ENCODE data around the gene IL17REL. TPM values are rescaled to one million over a fixed set of nuclear protein-coding genes. Genes with fewer than 3 reads are reported as not detected.
"Not testable (repeated sequence)": the region's sequence is repeated elsewhere in the genome, so short reads cannot be mapped to it uniquely, and the experiment has no call there.

Gene IL17REL
- total RNA-seq, 1 donor from 2014 or later = not detected

- no peak for DNase-seq (ENCODE audit: low read depth)
Observed at GRCh38 chr22:49948116-49948957, 64.2 kb downstream of the IL17REL start.

- DNase-seq (ENCODE audit: low read depth) = no peak
Observed at GRCh38 chr22:49947296-49947622, 65.3 kb downstream of the IL17REL start.

- no peak for DNase-seq (ENCODE audit: low read depth)
Observed at GRCh38 chr22:49946612-49947295, 65.8 kb downstream of the IL17REL start.

GRCh38 chr22:49945042-49945794 lies 67.3 kb downstream of the IL17REL start:
- not testable (repeated sequence) for DNase-seq (ENCODE audit: low read depth)

Small RNA genes lying within 50 kb of the gene (microRNA-seq; reads per million reads assigned to microRNA genes)
- not detected for gene MIR6821

Other genes starting within 250 kb of the IL17REL start
- 20.1 and 21.4 TPM in 2 replicates for gene BRD1, start 184.9 kb downstream of the IL17REL start, total RNA-seq
- 13.1 and 15.3 TPM in 2 replicates for gene ZBED4, start 158.9 kb downstream of the IL17REL start, total RNA-seq
- 23.4 and 24.5 TPM in 2 replicates for gene ALG12, start 94.3 kb downstream of the IL17REL start, total RNA-seq
- 63.0 and 120 TPM in 2 replicates for gene CRELD2, start 94.1 kb downstream of the IL17REL start, total RNA-seq
- gene PIM3, start 52.0 kb downstream of the IL17REL start, total RNA-seq = 41.4 and 42.4 TPM in 2 replicates
- not detected in 2 replicates for gene TTLL8, start 45.5 kb upstream of the IL17REL start, total RNA-seq
- gene MLC1, start 72.7 kb upstream of the IL17REL start, total RNA-seq = not detected in 2 replicates
- 0.16 and 0.83 TPM in 2 replicates for gene MOV10L1, start 77.2 kb upstream of the IL17REL start, total RNA-seq
- 0.08 and 0.26 TPM in 2 replicates for gene PANX2, start 158.0 kb upstream of the IL17REL start, total RNA-seq
- gene TRABD, start 173.1 kb upstream of the IL17REL start, total RNA-seq = 16.3 and 26.3 TPM in 2 replicates
- gene SELENOO, start 188.2 kb upstream of the IL17REL start, total RNA-seq = 30.8 and 34.4 TPM in 2 replicates
- gene TUBGCP6, start 232.3 kb upstream of the IL17REL start, total RNA-seq = 33.7 and 35.4 TPM in 2 replicates
- gene HDAC10, start 238.5 kb upstream of the IL17REL start, total RNA-seq = 12.9 and 22.5 TPM in 2 replicates
- gene MAPK12, start 248.9 kb upstream of the IL17REL start, total RNA-seq = 27.9 and 30.0 TPM in 2 replicates

All from myocyte (in vitro differentiated cells).